ENCODE measurements around the gene GLI3.

The GLI3 gene

DNA sequence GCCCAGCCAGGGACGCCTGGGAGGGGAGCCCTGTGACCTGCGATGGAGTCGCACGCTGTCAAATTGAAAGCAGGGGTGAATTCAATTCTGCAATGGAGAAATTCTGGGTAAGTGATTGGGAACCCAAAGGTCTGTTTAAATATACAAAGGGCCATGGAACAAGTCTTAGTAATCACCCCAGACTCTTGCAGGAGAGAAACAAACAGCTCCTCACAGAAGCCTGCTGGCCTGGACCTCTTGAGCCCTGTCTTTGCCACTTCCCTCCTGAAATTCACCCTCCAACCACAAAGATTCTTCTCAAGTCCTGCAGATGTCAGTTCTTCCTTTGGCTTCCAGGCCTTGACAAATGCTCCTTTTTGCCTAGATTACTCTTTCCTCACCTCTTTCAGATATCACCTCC lies 97.3 kb downstream of the GLI3 start:
- H3K4me3 ChIP-seq (ENCODE audit: low read depth, low read length), result no peak overlapping the region
- no peak for DNase-seq (ENCODE audit: low read depth, low spot score)
- TF ChIP-seq, protein P1, sequence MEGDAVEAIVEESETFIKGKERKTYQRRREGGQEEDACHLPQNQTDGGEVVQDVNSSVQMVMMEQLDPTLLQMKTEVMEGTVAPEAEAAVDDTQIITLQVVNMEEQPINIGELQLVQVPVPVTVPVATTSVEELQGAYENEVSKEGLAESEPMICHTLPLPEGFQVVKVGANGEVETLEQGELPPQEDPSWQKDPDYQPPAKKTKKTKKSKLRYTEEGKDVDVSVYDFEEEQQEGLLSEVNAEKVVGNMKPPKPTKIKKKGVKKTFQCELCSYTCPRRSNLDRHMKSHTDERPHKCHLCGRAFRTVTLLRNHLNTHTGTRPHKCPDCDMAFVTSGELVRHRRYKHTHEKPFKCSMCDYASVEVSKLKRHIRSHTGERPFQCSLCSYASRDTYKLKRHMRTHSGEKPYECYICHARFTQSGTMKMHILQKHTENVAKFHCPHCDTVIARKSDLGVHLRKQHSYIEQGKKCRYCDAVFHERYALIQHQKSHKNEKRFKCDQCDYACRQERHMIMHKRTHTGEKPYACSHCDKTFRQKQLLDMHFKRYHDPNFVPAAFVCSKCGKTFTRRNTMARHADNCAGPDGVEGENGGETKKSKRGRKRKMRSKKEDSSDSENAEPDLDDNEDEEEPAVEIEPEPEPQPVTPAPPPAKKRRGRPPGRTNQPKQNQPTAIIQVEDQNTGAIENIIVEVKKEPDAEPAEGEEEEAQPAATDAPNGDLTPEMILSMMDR (IDR thresholded peaks at IDR 0.05; ENCODE audit: low read depth, low read length), result no peak
- in situ Hi-C loops (cut with HindIII; ENCODE audit: low sequenced_read_pairs), result no loop called here

DNA sequence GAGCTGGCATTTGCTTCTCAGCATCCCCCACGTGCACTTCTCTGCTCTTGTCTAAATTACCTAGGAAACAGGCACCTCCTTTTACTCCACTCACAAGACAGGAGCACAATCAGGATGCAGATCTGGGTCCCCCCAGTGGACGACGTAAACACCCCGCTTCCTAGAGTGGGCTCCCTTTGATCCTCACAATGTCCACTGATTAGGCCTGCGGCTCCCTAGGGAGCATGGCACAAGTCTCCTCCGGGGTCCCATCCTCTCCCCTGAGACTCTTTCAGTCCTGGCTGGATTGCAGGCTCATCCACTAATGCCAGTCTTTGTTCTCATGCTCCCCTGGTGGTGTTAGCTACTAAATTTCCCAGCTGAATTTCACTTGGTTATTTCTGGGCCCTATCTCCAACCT lies 98.3 kb downstream of the GLI3 start:
- in situ Hi-C loops (cut with HindIII; ENCODE audit: low sequenced_read_pairs), result no loop called here
- DNase-seq (ENCODE audit: low read depth, low spot score), result no peak
- TF ChIP-seq, protein P1 (IDR thresholded peaks at IDR 0.05; ENCODE audit: low read depth, low read length), result peak; percentile 19
- H3K4me3 ChIP-seq (ENCODE audit: low read depth, low read length), result no peak overlapping the region

DNA sequence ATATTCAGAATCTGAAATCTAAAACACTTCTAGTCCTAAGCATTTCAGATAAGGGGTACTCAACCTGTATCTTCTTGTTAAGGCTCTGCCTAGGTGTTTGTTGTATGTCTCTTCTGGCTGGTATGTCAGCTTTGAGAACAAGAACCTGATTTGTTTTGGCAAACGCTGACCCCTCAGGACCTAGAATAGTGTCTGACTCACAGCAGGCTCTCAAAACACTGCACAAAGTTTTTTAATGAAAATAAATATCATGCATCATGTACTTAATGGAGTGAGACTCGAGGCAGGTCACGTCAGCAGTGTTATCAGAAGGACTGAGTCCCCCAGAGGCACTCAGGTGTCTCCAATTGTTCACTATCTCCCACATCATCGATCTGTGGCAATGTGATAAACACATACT lies 99.1 kb downstream of the GLI3 start:
- no peak for DNase-seq (ENCODE audit: low read depth, low spot score)

DNA sequence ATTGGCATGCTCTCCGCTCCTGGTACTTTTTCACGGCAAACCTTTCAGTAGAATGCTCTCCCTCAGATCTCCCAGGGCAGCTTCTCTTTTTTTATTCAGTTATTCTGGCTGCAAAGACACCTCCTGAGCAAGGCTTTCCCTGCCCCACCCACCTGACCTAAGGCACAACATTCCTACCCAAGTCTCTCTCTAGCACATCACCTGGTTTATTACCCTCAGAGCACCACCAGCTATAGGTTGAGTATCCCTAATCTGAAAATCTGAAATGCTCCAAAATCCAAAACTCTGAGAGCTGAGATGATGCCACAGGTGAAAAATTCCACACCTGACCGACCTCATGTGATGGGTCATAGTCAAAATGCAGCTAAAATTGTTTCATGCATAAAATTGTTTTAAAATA lies 99.6 kb downstream of the GLI3 start:
- no peak overlapping the region for H3K4me3 ChIP-seq (ENCODE audit: low read depth, low read length)
- no peak for DNase-seq (ENCODE audit: low read depth, low spot score)
- in situ Hi-C loops (cut with HindIII; ENCODE audit: low sequenced_read_pairs), result no loop called here
- TF ChIP-seq, protein P1 (IDR thresholded peaks at IDR 0.05; ENCODE audit: low read depth, low read length), result no peak

More for the DNA sequence above, 99.1 kb downstream of the GLI3 start:
- in situ Hi-C loops (cut with HindIII; ENCODE audit: low sequenced_read_pairs), result no loop called here
- no peak overlapping the region for H3K4me3 ChIP-seq (ENCODE audit: low read depth, low read length)
- TF ChIP-seq, protein P1 (IDR thresholded peaks at IDR 0.05; ENCODE audit: low read depth, low read length), result no peak

DNA sequence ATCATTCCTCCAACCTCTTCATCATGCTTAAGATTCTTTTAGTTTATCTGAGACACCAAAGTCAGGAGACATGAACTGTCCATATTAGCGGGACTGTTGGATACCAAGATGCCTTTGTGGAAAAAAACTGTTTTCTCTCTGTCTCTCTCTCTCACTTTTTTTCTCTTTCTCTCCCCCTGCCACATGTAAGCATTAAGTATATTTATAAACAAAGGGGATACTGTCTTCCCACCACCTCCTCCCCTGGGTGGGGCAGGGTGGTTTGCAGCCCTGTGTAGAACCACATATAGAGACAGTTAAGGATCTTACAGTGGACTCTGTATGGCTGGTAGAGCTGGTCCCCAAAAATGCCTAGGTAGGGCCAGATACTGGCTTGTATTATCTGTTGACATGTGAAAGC lies 101.3 kb downstream of the GLI3 start:
- no peak overlapping the region for H3K4me3 ChIP-seq (ENCODE audit: low read depth, low read length)
- no peak for DNase-seq (ENCODE audit: low read depth, low spot score)
- TF ChIP-seq, protein P1 (IDR thresholded peaks at IDR 0.05; ENCODE audit: low read depth, low read length), result no peak
- in situ Hi-C loops (cut with HindIII; ENCODE audit: low sequenced_read_pairs), result no loop called here

DNA sequence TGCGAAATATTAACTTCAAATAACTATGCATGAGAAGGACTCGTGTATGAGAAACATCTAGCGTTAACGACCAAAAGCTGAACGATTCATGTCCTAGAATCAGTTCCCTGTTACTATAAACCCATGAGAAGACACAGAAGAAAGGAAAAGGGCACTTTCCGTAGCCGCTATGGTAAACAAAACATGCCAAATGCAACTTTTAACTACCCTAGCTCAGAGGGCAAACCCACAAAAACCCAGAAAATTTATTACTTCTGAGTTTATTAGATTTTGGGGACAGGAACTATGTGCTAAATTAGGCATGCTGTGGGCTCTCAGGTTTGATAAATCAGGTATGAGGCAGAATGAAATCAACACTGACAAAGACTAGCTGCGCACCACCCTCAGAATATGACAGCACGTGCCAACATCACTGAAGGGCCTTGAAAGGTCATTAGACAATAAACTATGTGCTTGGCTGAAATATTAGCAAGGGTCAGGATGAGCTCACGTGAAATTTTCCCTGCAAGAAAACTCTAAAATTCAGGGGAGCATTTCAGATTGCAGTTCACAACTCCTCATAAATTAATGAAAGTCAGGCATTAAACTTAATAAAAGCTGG lies 102.6 kb downstream of the GLI3 start:
- no peak for DNase-seq (ENCODE audit: low read depth, low spot score)
- in situ Hi-C loops (cut with HindIII; ENCODE audit: low sequenced_read_pairs), result no loop called here
- TF ChIP-seq, protein P1 (IDR thresholded peaks at IDR 0.05; ENCODE audit: low read depth, low read length), result no peak
- H3K4me3 ChIP-seq (ENCODE audit: low read depth, low read length), result no peak overlapping the region

All from astrocyte of the spinal cord (primary cell).